ENCODE results near the gene TENM3. TPM values are rescaled to one million over a fixed set of nuclear protein-coding genes. Genes with fewer than 3 reads are reported as not detected.

TENM3 gene
- total RNA-seq, 1 donor from 2014 or later = not detected

DNA sequence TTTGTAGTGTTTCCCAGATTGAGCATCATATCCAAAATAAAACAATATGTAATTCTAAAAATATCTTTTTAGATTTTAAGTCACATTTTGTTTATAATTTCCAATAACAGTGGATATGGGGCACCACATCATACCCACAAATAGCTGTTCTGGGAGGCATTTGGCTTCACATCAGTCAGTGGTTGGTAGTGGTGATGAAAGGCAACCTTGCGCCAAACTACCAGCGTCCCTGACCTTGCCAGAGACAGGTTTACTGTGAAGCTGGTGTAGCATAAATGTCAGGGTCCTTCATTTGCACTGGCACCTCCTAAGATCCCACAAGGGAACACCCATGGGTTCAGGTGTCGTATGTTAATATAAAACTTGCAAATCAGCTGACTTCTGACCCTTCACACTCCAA lies 451.8 kb downstream of the TENM3 start:
- no peak for DNase-seq (ENCODE audit: low spot score)
- no peaks in the 10 kb centered on the region for H3K36me3 Mint-ChIP-seq (ENCODE audit: low read depth)
- no peaks in the 10 kb centered on the region for H3K4me1 Mint-ChIP-seq (ENCODE audit: low read depth)
- H3K27me3 Mint-ChIP-seq (ENCODE audit: insufficient read depth) = peaks cover 2% of the 10 kb centered on the region
- no peak overlapping the region for H3K4me3 Mint-ChIP-seq
- no peaks in the 10 kb centered on the region for H3K9me3 Mint-ChIP-seq
- intact Hi-C loops (cut with micrococcal nuclease) = no loop called here
- H3K27ac Mint-ChIP-seq = no peak overlapping the region

DNA sequence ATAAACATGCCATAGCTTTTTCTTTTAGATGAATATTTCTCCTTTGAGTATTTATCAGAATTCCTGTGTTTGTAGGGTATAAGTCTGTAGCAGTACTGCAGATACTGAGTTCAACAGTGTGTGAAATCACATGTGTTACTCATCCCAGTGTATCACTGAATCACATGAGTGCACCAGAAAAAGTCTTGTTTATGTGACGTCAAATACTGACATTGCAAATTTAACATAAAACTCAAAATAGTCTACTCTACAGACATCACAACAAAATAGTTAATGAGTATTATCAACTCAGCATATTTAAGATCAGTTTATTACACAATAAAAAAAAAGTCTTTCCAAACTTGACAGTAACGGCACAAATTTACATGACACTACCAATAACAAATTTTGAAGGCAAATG lies 452.6 kb downstream of the TENM3 start:
- Mint-ChIP-seq H3K27ac (no peak overlapping the region), H3K27me3 (ENCODE audit: insufficient read depth) (peaks cover 2% of the 10 kb centered on the region), H3K4me1 (ENCODE audit: low read depth) (no peaks in the 10 kb centered on the region), H3K9me3 (no peaks in the 10 kb centered on the region), H3K36me3 (ENCODE audit: low read depth) (no peaks in the 10 kb centered on the region), H3K4me3 (no peak overlapping the region)
- DNase-seq (ENCODE audit: low spot score) = no peak
- intact Hi-C loops (cut with micrococcal nuclease) = no loop called here

DNA sequence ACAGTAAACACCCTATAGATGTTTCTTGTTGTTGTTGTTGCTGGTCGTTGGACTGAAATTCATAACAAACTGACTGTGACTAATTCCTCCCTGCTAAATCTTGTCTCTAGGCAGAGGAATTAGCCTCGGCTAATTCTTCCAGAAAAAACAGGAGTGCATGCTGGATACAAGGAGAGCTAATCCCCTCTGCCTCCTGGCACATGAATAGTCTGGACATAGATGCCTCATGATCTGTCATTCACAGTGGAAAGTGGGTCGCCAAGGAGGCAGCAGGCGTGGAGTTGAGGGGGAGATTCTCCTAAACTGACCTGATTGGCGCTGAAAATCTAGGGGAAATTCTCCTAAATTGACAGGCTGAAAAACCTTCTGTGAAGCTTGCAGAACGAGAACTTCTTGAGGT lies 453.9 kb downstream of the TENM3 start:
- H3K27ac Mint-ChIP-seq = no peak overlapping the region
- H3K4me3 Mint-ChIP-seq = no peak overlapping the region
- peaks cover 2% of the 10 kb centered on the region for H3K27me3 Mint-ChIP-seq (ENCODE audit: insufficient read depth)
- H3K4me1 Mint-ChIP-seq (ENCODE audit: low read depth) = no peaks in the 10 kb centered on the region
- no peaks in the 10 kb centered on the region for H3K9me3 Mint-ChIP-seq
- H3K36me3 Mint-ChIP-seq (ENCODE audit: low read depth) = no peaks in the 10 kb centered on the region
- no peak for DNase-seq (ENCODE audit: low spot score)
- intact Hi-C loops (cut with micrococcal nuclease) = no loop called here

DNA sequence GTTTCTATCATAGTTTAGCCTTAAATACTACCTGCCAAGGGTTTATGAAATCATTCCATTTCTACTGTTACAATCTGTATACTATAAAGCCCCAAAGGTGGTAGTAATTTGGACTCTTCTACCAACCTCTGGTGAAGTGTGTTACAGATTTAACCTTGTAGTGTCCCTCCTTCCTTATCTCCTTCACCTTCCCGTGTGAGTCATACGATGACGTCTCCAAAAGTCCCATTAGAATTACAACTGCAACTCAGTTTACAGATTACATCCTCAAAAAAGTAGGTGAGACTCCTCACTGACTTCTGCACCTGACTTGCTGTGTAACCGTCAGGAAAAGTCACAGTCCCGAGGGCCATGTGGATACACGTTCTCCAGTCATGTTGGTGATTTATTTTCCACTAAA lies 455.0 kb downstream of the TENM3 start:
- no peak for DNase-seq (ENCODE audit: low spot score)
- no peak overlapping the region for H3K27ac Mint-ChIP-seq
- H3K4me3 Mint-ChIP-seq = no peak overlapping the region
- intact Hi-C loops (cut with micrococcal nuclease) = no loop called here
- H3K4me1 Mint-ChIP-seq (ENCODE audit: low read depth) = no peaks in the 10 kb centered on the region
- no peaks in the 10 kb centered on the region for H3K36me3 Mint-ChIP-seq (ENCODE audit: low read depth)
- H3K27me3 Mint-ChIP-seq (ENCODE audit: insufficient read depth) = peaks cover 2% of the 10 kb centered on the region
- H3K9me3 Mint-ChIP-seq = no peaks in the 10 kb centered on the region

DNA sequence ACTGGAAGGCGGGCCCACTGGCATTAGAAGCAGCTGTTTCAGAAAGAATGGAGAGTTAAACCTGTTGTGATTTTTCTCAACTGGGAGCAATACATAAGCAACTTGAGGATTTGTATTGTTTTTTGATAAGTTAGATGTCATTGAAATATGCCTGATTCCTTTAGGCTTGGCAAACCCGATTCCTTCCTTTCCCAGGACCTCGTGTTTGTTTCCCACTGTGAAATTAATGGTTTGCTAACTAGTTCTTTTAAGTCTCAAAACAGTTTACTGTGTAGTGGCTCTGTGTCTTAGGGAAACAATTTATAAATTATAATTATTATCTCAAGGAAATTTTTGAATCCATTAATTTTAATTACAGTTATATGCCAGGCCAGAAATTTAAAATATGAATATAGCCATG lies 456.0 kb downstream of the TENM3 start:
- Mint-ChIP-seq H3K36me3 (ENCODE audit: low read depth) (no peaks in the 10 kb centered on the region), H3K4me1 (ENCODE audit: low read depth) (no peaks in the 10 kb centered on the region), H3K9me3 (no peaks in the 10 kb centered on the region), H3K4me3 (no peak overlapping the region), H3K27me3 (ENCODE audit: insufficient read depth) (peaks cover 2% of the 10 kb centered on the region), H3K27ac (no peak overlapping the region)
- no peak for DNase-seq (ENCODE audit: low spot score)
- intact Hi-C loops (cut with micrococcal nuclease) = no loop called here

DNA sequence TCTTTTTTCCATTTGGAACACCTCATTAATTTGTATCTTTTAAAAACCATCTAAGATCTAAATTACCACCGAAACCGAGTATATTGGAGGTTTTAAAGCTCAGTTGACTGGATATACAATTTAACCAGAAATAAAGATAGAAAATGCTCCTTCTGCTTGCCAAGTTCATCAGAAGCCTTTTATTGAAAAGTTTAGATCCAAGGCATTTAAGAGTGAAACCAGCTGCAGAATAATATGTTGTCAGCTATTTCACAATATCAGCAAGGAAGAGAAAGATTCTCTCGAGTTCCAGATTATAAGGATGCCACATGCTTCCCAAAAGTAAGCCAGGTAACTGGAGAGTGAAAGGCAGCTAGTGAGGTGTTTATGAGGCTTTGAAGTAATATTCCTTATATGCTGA lies 456.6 kb downstream of the TENM3 start:
- Mint-ChIP-seq H3K9me3 (no peaks in the 10 kb centered on the region), H3K27me3 (ENCODE audit: insufficient read depth) (peaks cover 2% of the 10 kb centered on the region), H3K4me3 (no peak overlapping the region), H3K36me3 (ENCODE audit: low read depth) (no peaks in the 10 kb centered on the region), H3K27ac (no peak overlapping the region), H3K4me1 (ENCODE audit: low read depth) (no peaks in the 10 kb centered on the region)
- DNase-seq (ENCODE audit: low spot score) = no peak
- intact Hi-C loops (cut with micrococcal nuclease) = no loop called here

DNA sequence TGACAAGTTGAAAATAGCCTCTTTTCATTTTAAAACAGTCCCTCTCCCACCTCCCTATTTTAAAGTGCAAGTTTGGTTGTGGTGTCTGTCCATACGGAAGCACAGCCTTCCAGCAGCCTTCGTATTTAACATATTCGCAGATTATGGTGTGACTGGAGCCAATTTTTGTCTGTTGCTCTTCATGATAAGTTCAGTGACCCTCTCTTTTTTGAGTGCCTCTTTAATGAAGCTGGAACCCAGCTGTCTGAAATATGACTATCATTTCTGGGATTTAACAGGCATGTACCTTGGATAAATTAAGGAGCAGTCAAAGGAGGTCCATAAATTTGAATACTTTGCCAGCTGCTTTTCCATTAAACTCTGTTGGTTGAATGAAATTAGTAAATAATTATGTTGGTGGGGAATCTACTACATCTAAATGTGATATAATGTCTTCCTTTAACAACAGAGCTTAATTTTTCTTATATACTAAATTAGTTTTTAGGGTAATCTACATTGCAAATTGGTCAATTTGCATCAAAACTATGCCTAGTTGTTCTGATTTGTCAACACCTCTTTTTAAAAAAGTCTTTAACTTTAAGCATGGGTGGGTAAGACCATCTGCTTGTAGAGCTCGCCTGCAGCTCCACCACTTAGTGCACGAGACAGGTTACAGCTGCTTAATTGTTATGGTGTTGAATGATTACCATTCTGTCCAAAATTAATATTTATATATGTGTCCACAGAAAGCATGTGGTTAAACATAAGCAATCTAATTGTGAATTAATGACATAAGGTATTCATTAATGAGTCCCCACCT lies 457.4 kb downstream of the TENM3 start:
- H3K4me1 Mint-ChIP-seq (ENCODE audit: low read depth) = no peaks in the 10 kb centered on the region
- H3K9me3 Mint-ChIP-seq = no peaks in the 10 kb centered on the region
- intact Hi-C loops (cut with micrococcal nuclease) = no loop called here
- no peak overlapping the region for H3K27ac Mint-ChIP-seq
- no peak overlapping the region for H3K4me3 Mint-ChIP-seq
- DNase-seq (ENCODE audit: low spot score) = no peak
- no peaks in the 10 kb centered on the region for H3K36me3 Mint-ChIP-seq (ENCODE audit: low read depth)
- peaks cover 2% of the 10 kb centered on the region for H3K27me3 Mint-ChIP-seq (ENCODE audit: insufficient read depth)

DNA sequence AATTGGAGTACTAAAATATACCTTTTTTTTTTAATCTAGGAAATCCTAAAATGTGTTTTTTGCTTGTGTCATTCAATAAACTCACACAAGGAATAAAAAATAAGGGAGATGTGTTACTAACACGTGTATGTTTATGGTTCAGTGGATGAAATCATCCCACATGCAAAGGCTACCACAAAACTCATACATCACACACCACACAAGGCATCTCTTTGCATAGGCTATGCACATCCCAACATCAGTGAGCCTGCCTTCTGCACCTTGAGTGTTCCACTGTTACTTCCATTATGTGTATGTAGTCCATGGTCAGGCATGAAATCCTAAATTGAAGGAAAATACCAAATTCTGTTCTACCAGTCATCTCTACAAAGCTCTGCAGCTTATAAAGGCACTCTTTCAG lies 460.9 kb downstream of the TENM3 start:
- Mint-ChIP-seq H3K36me3 (ENCODE audit: low read depth) (no peaks in the 10 kb centered on the region), H3K27ac (no peak overlapping the region), H3K4me3 (no peak overlapping the region), H3K4me1 (ENCODE audit: low read depth) (no peaks in the 10 kb centered on the region), H3K9me3 (no peaks in the 10 kb centered on the region), H3K27me3 (ENCODE audit: insufficient read depth) (no peaks in the 10 kb centered on the region)
- no peak for DNase-seq (ENCODE audit: low spot score)
- intact Hi-C loops (cut with micrococcal nuclease) = no loop called here

DNA sequence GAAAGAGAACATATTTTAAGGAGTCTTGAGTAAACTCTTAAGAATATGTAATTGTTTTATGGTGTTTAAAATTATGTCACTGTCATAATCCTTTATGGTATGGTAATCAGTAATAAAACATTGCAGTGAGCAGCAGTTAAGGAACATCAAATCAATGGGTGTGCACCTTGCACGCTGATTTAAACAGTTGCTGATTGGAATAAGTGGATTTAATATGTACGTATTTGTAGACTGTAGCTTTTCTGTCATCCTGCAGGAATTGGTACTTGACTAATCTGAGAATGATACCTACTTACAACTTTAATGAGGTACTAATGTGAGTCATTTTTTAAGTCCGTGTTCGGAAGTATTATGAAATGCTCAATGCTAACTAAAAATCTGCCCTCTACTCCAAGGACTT lies 461.7 kb downstream of the TENM3 start:
- intact Hi-C loops (cut with micrococcal nuclease) = no loop called here
- Mint-ChIP-seq H3K27ac (no peak overlapping the region), H3K9me3 (no peaks in the 10 kb centered on the region), H3K4me1 (ENCODE audit: low read depth) (no peaks in the 10 kb centered on the region), H3K36me3 (ENCODE audit: low read depth) (no peaks in the 10 kb centered on the region), H3K27me3 (ENCODE audit: insufficient read depth) (no peaks in the 10 kb centered on the region), H3K4me3 (no peak overlapping the region)
- DNase-seq (ENCODE audit: low spot score) = no peak

DNA sequence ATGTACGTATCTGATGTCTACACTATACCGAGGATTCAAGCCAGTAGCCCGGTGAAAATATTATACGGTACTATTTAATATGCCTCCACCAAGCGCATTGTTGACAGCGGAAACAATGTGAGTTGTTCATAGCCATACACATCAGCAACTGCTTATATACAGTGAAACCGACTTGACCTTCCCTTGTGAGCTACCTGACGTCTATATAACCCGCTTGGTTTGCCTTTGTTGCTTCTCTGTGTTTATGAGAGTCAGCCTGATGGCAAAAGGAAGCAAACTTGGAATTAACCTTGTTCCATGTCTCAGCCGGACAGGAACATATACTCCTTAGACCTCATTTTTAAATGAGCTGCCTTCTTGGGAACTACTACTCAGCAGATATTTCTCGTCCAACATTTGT lies 462.2 kb downstream of the TENM3 start:
- H3K27ac Mint-ChIP-seq = no peak overlapping the region
- no peaks in the 10 kb centered on the region for H3K27me3 Mint-ChIP-seq (ENCODE audit: insufficient read depth)
- no peaks in the 10 kb centered on the region for H3K9me3 Mint-ChIP-seq
- no peaks in the 10 kb centered on the region for H3K4me1 Mint-ChIP-seq (ENCODE audit: low read depth)
- no peak for DNase-seq (ENCODE audit: low spot score)
- H3K4me3 Mint-ChIP-seq = no peak overlapping the region
- no peaks in the 10 kb centered on the region for H3K36me3 Mint-ChIP-seq (ENCODE audit: low read depth)
- intact Hi-C loops (cut with micrococcal nuclease) = no loop called here

DNA sequence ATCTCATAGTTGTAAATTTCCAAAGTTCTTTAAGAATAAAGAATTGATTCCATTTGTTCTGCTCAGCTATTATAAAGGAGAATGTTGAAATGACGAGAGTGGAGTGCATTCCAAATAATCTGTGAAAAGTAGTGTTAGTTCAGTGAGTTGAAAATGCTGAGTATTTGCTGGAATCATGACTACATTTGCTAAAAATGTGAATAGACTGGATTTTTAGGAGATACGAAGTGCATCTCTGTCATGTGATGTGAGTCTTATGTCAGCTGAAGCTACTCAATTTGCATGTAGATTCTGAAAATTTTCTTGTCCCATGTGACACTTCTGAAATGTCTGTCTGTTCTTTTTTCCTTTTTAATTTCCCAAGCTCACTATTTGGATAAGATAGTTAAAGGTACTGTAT lies 468.0 kb downstream of the TENM3 start:
- Mint-ChIP-seq H3K4me3 (no peak overlapping the region), H3K27ac (no peak overlapping the region), H3K36me3 (ENCODE audit: low read depth) (no peaks in the 10 kb centered on the region), H3K4me1 (ENCODE audit: low read depth) (no peaks in the 10 kb centered on the region), H3K9me3 (no peaks in the 10 kb centered on the region), H3K27me3 (ENCODE audit: insufficient read depth) (no peaks in the 10 kb centered on the region)
- DNase-seq (ENCODE audit: low spot score) = no peak
- intact Hi-C loops (cut with micrococcal nuclease) = no loop called here

DNA sequence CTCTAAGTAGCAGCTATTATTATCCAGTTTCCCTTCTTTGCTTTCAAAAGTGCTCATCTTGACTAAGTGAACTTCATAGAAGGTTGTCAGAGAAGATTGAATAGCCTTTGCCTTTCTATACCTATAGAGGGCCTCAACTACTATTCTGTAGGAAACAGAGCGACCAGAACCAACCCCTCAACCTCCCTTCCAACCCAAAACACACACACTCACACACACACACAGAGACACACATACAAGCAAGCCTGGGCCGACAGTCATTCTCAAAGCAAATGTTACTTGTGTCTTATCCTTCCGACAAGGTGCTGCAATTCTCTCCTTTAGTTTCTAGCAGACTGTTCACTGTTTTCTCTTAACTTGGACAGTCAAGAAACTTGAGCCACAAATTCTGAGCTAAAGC lies 472.3 kb downstream of the TENM3 start:
- DNase-seq (ENCODE audit: low spot score) = no peak
- Mint-ChIP-seq H3K4me1 (ENCODE audit: low read depth) (no peaks in the 10 kb centered on the region), H3K36me3 (ENCODE audit: low read depth) (no peaks in the 10 kb centered on the region), H3K9me3 (no peaks in the 10 kb centered on the region), H3K4me3 (no peak overlapping the region), H3K27ac (no peak overlapping the region), H3K27me3 (ENCODE audit: insufficient read depth) (peaks cover 3% of the 10 kb centered on the region)
- intact Hi-C loops (cut with micrococcal nuclease) = no loop called here

DNA sequence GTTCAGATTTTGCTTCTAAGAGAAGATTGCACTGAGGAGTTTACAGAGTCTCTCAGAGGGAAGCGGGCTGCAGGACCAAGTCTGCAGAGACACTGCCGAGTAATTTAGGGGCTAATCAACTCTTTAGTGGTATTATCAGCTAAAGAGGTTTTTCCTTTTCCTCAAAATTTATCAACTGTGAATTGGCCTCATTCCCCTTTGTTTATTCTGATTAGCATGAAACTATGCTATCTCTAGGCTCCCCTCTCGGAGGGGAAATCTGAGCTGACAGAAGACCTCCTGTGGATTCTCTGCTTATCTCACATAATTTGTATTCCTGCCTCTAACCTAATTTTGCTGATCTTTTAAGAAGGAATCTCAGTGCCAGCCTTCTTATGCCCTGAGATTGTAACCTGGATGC lies 473.0 kb downstream of the TENM3 start:
- Mint-ChIP-seq H3K27ac (no peak overlapping the region), H3K27me3 (ENCODE audit: insufficient read depth) (peaks cover 3% of the 10 kb centered on the region), H3K36me3 (ENCODE audit: low read depth) (no peaks in the 10 kb centered on the region), H3K4me3 (no peak overlapping the region), H3K4me1 (ENCODE audit: low read depth) (no peaks in the 10 kb centered on the region), H3K9me3 (no peaks in the 10 kb centered on the region)
- DNase-seq (ENCODE audit: low spot score) = no peak
- intact Hi-C loops (cut with micrococcal nuclease) = no loop called here
